Gastrocnemius medialis (tissue), 4 donors: Measurements from ENCODE around the gene AMZ2.

Experiments
- CTCF ChIP-seq, 5 experiments: fragments of 450-650 bp in 3 of 5; fragments of 200-600 bp in 2 of 5; sonication (generic) in 2 of 5; IDR thresholded peaks in 4 of 5; conservative IDR thresholded peaks in 1 of 5; 1 replicate in 4 of 5; 2 replicates in 1 of 5; pipeline ENCODE4 v1.5.1; 2016 to 2019; ENCODE audit warnings: antibody characterized with exemption in 5 of 5, mild to moderate bottlenecking in 3 of 5, moderate library complexity in 3 of 5
- POLR2A ChIP-seq, 2 donors: fragments of 450-650 bp; IDR thresholded peaks; one replicate each; pipeline ENCODE4 v1.6.1; 2017; ENCODE audit warnings: antibody characterized with exemption in 2 of 2, mild to moderate bottlenecking in 2 of 2, moderate library complexity in 2 of 2

- no peak for TF ChIP-seq CTCF (IDR thresholded peaks at IDR 0.05 in 4 of 5, conservative IDR thresholded peaks at IDR 0.05 in 1 of 5)
- TF ChIP-seq POLR2A (IDR thresholded peaks at IDR 0.05) = no peak
Observed at GRCh38 chr17:68231541-68231940, 16.3 kb upstream of the AMZ2 start.
